Urothelium cell line (cell line): ENCODE measurements around the gene SAE1.

Experiments used
- DNase-seq: peaks from one replicate; pipeline ENCODE4 v3.0.0; 2011; ENCODE audit warnings: low spot score, mixed read lengths
- FAIRE-seq: peaks from 2 replicates; lab custom pipeline; 2011; peaks lifted over from hg19 to GRCh38; lab: Jason Lieb, UNC

Gene SAE1

DNA sequence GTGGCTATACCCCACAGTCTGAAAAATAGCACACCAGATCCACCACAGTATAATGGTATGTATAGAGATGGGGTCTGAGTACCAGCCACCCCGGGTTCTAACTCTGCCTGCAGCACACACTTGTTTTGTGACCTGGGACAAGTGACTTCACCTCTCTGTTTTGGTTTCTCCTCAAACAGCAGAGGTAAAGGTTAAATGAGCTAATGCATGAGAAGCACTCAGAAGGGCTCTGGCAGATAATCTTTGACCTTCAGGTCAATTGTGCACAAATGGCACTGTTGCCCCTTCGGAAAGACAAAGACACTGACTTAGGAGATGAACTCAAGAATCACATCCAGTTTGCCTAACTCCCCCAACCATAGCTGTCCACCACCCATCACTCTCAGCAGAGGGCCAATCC is 24.8 kb upstream of the SAE1 start:
- no peak for DNase-seq

GRCh38 chr19:47106821-47107201 is 23.8 kb upstream of the SAE1 start:
- no peak for FAIRE-seq
- no peak for DNase-seq

More for the DNA sequence above, 24.8 kb upstream of the SAE1 start:
- no peak for FAIRE-seq

- FAIRE-seq, result no peak
- no peak for DNase-seq
Observed at GRCh38 chr19:47107202-47107952, 23.3 kb upstream of the SAE1 start.

GRCh38 chr19:47107953-47108746 is 22.5 kb upstream of the SAE1 start:
- no peak for DNase-seq

GRCh38 chr19:47109177-47109540 is 21.5 kb upstream of the SAE1 start:
- FAIRE-seq, result no peak
- DNase-seq, result no peak

More at GRCh38 chr19:47107953-47108746, 22.5 kb upstream of the SAE1 start:
- FAIRE-seq, result no peak

DNA sequence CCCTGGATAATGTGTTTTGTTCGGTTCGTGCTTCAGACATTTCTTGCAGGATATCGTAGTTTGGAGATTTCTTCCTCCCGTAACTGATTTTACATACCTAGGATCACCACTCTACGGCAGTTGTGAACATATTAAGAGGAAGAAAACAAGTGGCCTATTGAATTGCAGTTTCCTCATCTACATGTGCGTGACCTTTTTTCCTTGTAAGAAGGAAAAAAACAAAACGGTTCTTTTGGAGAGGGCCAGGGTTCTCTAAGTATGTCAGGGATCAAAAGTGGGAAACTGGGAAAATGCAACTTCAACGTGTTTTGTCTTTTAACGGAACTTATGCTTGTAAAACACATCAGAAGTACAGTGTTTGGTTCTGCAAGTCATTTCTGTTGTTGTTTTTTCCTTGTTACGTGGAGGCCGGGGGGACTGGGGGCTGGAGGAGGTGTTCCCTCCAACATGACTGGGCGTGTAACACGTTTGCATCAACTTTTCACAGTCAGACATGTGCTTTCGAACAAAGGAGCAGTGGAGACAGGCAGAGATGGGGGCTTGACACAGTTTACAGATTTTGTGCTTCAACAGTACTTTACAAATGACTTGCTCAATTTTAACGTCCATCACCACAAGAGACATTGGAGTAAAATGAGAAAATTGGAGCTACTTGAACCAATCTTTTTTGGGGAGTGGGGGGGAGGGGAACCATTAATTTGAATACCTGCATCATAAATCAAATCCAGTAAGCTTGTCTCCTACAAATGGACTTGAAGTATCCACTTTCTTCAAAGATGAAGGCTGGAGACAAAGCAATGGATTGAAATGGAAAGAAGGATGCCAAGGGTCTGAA is 20.9 kb upstream of the SAE1 start:
- DNase-seq (no peak), FAIRE-seq (no peak)

- FAIRE-seq, result no peak
- no peak for DNase-seq
Observed at GRCh38 chr19:47110521-47111005, 20.1 kb upstream of the SAE1 start.

DNA sequence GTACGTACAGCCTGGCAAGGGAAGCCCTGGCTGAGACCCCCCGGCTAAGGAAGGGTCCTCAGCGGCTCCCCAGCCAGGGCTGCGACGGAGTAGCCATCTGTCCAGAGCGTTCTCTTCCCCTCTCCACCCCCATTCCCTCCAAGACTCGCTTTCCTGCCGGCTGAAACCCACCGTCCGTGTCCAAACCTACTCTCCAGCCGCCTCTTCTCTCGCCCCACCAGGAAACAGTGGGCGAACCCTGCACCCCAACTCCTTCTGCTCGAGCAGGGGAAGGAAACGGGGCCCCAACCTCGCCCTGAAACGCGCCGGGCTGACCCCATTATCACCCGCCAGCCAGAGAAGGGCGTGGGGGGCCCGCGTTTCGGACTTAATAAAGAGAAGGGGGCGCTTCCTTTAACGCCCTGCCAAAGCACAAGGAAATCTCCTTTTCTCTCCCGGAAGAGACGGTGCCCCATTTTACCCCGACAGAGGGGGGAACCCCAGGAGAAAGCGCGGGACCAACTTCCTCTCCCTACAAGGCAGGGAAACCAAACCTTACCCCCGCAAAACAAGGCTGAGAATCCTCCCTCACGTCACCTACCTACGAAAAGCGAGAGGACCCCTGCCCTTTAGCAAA is 19.5 kb upstream of the SAE1 start:
- DNase-seq (no peak), FAIRE-seq (no peak)

GRCh38 chr19:47111682-47112165 is 18.9 kb upstream of the SAE1 start:
- DNase-seq (no peak), FAIRE-seq (no peak)

DNA sequence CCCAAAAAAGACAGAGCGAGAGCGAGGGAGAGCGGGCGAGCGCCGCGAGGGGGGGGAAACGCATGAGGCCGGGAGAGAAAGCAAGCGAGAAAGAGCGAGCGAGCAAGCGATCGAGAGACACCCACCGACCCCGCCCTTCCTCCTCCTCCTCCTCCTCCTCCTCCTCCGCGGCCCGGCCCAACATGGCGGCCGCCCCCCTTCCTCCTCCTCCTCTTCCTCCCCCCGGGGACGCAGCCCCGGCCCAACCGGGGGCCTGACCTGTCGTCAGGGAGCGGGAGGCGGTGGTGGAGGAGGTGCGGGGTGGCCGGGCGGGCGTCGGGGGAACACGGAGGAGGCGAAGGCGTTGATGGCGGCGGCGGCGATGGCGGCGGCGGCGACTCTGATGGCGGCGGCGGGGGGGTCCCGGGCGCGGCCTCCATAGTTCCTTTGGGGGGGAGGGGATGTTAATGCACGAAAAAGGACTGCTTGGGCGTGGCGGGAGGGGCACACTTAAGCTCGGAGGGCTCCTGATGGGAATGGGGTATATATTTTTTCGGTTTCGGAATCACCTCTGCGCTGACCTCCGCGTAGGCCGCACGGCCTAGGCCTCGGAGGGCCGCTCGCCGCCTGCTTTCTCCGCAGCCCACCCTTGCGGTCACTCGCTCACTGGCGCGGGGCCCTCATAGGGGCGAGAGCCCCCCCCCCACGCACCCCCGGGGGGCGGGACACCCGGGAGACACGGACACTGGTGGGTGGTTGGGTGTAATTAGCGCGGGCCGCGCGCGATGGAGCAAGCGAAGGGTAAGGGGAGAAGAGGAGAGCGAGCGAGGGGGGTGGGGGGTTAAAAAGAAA is 18.3 kb upstream of the SAE1 start:
- peak; percentile 87 for DNase-seq
- no peak for FAIRE-seq

DNA sequence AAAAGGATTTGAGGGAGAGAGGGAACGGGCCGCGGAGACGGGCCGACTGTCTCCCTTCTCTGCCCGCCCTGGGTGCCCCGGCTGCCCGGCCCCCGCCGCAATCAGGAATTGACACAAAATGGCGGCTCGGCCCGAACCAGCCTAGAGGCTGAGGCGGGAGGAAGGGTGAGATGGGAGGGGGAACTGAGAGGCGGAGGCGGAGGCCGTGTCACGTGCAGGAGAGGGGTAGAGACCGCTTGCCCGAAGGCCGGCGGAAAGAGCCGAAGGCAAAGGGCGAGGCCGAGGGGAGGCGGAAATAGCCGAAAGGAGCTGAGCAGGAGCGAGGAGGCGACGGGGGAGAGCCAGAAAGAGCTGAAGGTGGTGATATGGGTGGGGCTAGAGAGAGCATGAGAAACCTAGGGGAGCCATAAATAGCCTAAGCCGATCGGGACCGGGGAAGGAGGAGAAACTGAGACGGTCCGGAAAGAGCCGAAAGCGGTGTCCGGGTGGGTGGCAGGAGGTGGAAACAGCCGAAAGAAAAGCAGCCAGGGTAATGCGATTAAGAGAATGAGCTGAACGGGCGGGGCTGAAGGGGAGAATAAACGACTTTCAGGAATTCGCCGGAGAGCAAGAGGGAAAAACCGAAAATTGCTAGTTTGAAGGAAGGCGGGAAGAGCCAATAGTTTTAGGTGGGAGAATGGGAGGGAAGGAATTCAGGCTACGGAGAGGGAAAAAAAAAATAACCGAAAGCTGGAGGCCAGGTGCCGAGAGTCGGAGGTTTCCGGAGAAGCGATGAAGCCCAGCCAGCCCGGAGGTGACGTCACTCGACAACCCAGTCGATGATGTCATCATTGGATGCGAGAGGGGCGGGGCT is 17.4 kb upstream of the SAE1 start, which contains the start of gene ZC3H4:
Gene ZC3H4, minus strand, starts transcription at position 780 of the 853 bp plus-strand sequence. CDS start 1,192 bp downstream, outside the sequence.
- FAIRE-seq (peak; percentile 13), DNase-seq (peak; percentile 97)

GRCh38 chr19:47113850-47114651 is 16.6 kb upstream of the SAE1 start:
- no peak for FAIRE-seq
- DNase-seq, result no peak

GRCh38 chr19:47120470-47121067 is 10.1 kb upstream of the SAE1 start:
- no peak for DNase-seq
- FAIRE-seq, result no peak

DNA sequence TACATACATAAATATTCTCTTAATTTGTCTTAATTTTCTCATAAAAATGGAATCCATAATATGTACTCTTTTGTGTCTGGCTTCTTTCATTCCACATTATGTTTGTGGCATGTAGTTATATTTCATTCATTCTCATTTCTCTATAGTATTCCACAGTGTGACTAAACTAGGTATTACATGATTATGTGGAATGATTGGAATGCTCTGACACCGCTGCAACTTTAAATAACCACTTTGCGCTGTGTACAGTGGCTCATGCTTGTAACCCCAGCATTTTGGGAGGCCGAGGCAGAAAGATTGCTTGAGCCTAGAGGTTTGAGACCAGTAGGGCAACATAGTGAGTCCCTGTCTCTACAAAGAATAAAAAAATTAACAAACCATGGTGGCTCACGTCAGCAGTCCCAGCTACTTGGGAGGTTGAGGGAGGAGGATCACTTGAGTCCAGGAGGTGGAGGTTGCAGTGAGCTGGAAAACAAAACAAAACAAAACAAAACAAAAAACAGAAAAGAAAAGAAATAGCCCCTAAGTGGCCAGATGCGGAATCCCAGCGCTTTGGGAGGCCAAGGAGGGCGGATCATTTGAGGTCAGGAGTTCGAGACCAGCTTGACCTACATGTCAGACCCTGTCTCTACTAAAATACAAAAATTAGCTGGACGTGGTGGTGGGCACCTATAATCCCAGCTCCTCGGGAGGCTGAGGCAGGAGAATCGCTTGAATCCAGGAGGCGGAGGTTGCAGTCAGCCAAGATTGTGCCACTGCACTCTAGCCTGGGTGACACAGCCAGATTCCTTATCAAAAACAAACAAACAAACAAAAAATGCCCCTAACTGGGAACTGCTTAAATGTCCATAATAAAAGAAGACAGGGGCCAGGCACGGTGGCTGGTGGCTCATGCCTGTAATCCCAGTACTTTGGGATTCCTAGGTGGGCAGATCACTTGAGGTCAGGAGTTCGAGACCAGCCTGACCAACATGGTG is 8.0 kb upstream of the SAE1 start:
- peak; percentile 41 for DNase-seq
- FAIRE-seq, result peak; percentile 89

GRCh38 chr19:47123406-47123805 is 7.2 kb upstream of the SAE1 start:
- DNase-seq (no peak), FAIRE-seq (no peak)

- DNase-seq (peak; percentile 61), FAIRE-seq (peak; percentile 23)
Observed at GRCh38 chr19:47124937-47125668, 5.5 kb upstream of the SAE1 start.
